ENCODE results near the gene HLA-DMA. TPM values are rescaled to one million over a fixed set of nuclear protein-coding genes. Genes with fewer than 3 reads are reported as not detected.

HLA-DMA gene
- total and polyA plus RNA-seq, 9 of the 15 experiments (the other 6 are each of a cell fraction or from before 2014, with no cell fraction given): 0.13 to 0.83 (median 0.51) TPM

- TF ChIP-seq GABPB1 (CRISPR knock-in tag; IDR thresholded peaks at IDR 0.05) (no peak; the same call in 1 of the 2 replicates), RB1 (IDR thresholded peaks at IDR 0.05; ENCODE audit: low read depth) (peak; percentile 53), PHF21A (IDR thresholded peaks at IDR 0.05; ENCODE audit: borderline replicate concordance, low read depth) (no peak), CEBPZ (IDR thresholded peaks at IDR 0.05; ENCODE audit: borderline replicate concordance, low read depth, low read length) (no peak), E2F1 (CRISPR knock-in tag; IDR thresholded peaks at IDR 0.05) (peak; percentile 23), THAP7 (CRISPR knock-in tag; IDR thresholded peaks at IDR 0.05) (peak; percentile 76), GTF2F1 (IDR thresholded peaks at IDR 0.05; ENCODE audit: low read depth, low read length) (no peak), ASH1L (IDR thresholded peaks at IDR 0.05; ENCODE audit: borderline replicate concordance, low read depth, partially characterized antibody) (no peak), ZNF699 (CRISPR knock-in tag; IDR thresholded peaks at IDR 0.05; ENCODE audit: insufficient replicate concordance) (no peak), LEF1 (IDR thresholded peaks at IDR 0.05) (0 out of 2 replicates have a peak, but pooled peaks have one; percentile 32), SAP30 (IDR thresholded peaks at IDR 0.05; ENCODE audit: borderline replicate concordance, insufficient read depth, low read depth, low read length, poor library complexity, severe bottlenecking) (no peak), CTBP1 (IDR thresholded peaks at IDR 0.05; ENCODE audit: borderline replicate concordance) (no peak), SNRNP70 (optimal IDR thresholded peaks at IDR 0.05; ENCODE audit: low read depth, low read length) (peak; percentile 3)
Measured at GRCh38 chr6:32972353-32973143, 19.7 kb upstream of the HLA-DMA start (continued).

Measured in K562 (cell line).